AG04450 (cell line): ENCODE results near the gene C20orf141. TPM values are rescaled to one million over a fixed set of nuclear protein-coding genes. Genes with fewer than 3 reads are reported as not detected.
A peak's percentile ranks its signal among the peaks of the same experiment; 100 is the strongest.

Experiments
- CTCF ChIA-PET: fragments of 300-600, 350-600 bp; formaldehyde crosslinking; extraction: SDS; loops from one replicate; lab custom pipeline; 2022; ENCODE audit warnings: antibody characterized with exemption, inconsistent platforms; lab: Charles Lee
- POLR2A ChIA-PET: fragments of 350-600 bp; formaldehyde crosslinking; extraction: SDS; loops from one replicate; lab custom pipeline; 2021; ENCODE audit warnings: antibody characterized with exemption, inconsistent platforms; lab: Yijun Ruan, JAX
- DNase-seq: peaks from one replicate; pipeline ENCODE4 v3.0.0-alpha.2; 2011; ENCODE audit warnings: low read depth, low spot score
- H3K27ac ChIP-seq: one replicate; pipeline ENCODE4 v1.5.1; 2012; ENCODE audit warnings: low read depth, low read length, control low read depth
- H3K27me3 ChIP-seq: one replicate; pipeline ENCODE4 v1.6.0; 2012; ENCODE audit warnings: low read length; ENCODE audit not compliant: control insufficient read depth, insufficient read depth
- H3K4me3 ChIP-seq: 2 replicates; pipeline ENCODE4 v1.5.1; 2011; ENCODE audit warnings: mild to moderate bottlenecking, low read depth, low read length, control low read depth
- H3K9me3 ChIP-seq: 2 replicates; pipeline ENCODE4 v1.5.1; 2012; ENCODE audit warnings: low read length; ENCODE audit not compliant: control insufficient read depth, insufficient read depth
- CTCF ChIP-seq: IDR thresholded peaks from 2 replicates; pipeline ENCODE4 v1.5.1; 2011; ENCODE audit warnings: low read depth, low read length, control low read depth, inconsistent platforms
- polyA plus RNA-seq: library from polyadenylated mRNA; depleted of rRNA; stranded (reverse); fragments of >200 nt; gene quantifications from 2 replicates; pipeline ENCODE4 v1.2.3, GENCODE V29; 2011

The C20orf141 gene
- polyA plus RNA-seq, 1 experiment = not detected

- Histone ChIP-seq H3K4me3 (no peak overlapping the region), H3K27me3 (peaks cover 6% of the 10 kb centered on the region), H3K27ac (no peak overlapping the region), H3K9me3 (no peaks in the 10 kb centered on the region; the same call in 1 of the 2 replicates)
- no peak for TF ChIP-seq CTCF
- CTCF ChIA-PET = no interaction called here
- POLR2A ChIA-PET = interaction anchor here (1.0 kb wide), 2 partner anchors 9 to 22 kb away, joined by 3 to 6 read pairs; partner anchors contain the start of genes PCED1A and VPS16
- no peak for DNase-seq
Measured at GRCh38 chr20:2817891-2818595, 3.3 kb downstream of the C20orf141 start.

- POLR2A ChIA-PET = interaction anchor here (0.8 kb wide), 1 partner anchor 58 kb away, joined by 8 read pairs; no protein-coding TSS in a partner anchor
- Histone ChIP-seq H3K9me3 (no peaks in the 10 kb centered on the region; the same call in 1 of the 2 replicates), H3K4me3 (peak overlapping the region; percentile 20; the same call in 1 of the 2 replicates), H3K27me3 (peaks cover 6% of the 10 kb centered on the region), H3K27ac (peak overlapping the region; percentile 70)
- TF ChIP-seq CTCF = no peak
- CTCF ChIA-PET = interaction anchor here (1.0 kb wide), 1 partner anchor 24 kb away, joined by 3 read pairs; no protein-coding TSS in a partner anchor
- no peak for DNase-seq
Measured at GRCh38 chr20:2820084-2820895, 5.5 kb downstream of the C20orf141 start.

- CTCF ChIA-PET = interaction anchor here (0.6 kb wide), 1 partner anchor 122 kb away, joined by 3 read pairs; no protein-coding TSS in a partner anchor
Measured at GRCh38 chr20:2820896-2821869, 6.4 kb downstream of the C20orf141 start.

GRCh38 chr20:2822073-2822472 is 7.3 kb downstream of the C20orf141 start:
- ChIA-PET POLR2A (interaction anchor here (1.2 kb wide), 1 partner anchor 10 kb away, joined by 7 read pairs; no protein-coding TSS in a partner anchor), CTCF (interaction anchor here (0.6 kb wide), 1 partner anchor 123 kb away, joined by 3 read pairs; no protein-coding TSS in a partner anchor)
- Histone ChIP-seq H3K4me3 (no peak overlapping the region), H3K27ac (no peak overlapping the region), H3K9me3 (no peaks in the 10 kb centered on the region; the same call in 1 of the 2 replicates), H3K27me3 (peaks cover 6% of the 10 kb centered on the region)
- no peak for TF ChIP-seq CTCF
- DNase-seq = no peak

More at GRCh38 chr20:2820896-2821869, 6.4 kb downstream of the C20orf141 start:
- POLR2A ChIA-PET = interaction anchor here (0.8 to 1.2 kb wide), 2 partner anchors 10 to 11 kb away, joined by 3 to 7 read pairs; no protein-coding TSS in a partner anchor
- Histone ChIP-seq H3K9me3 (no peaks in the 10 kb centered on the region; the same call in 1 of the 2 replicates), H3K27ac (no peak overlapping the region), H3K4me3 (no peak overlapping the region), H3K27me3 (peaks cover 6% of the 10 kb centered on the region)
- no peak for DNase-seq
- no peak for TF ChIP-seq CTCF
